CD14-positive monocyte (primary cell): ENCODE data around the gene KCNIP3. TPM values are rescaled to one million over a fixed set of nuclear protein-coding genes. Genes with fewer than 3 reads are reported as not detected.

Experiments used
- DNase-seq, 3 donors: peaks; one replicate each; pipeline ENCODE4 v3.0.0-alpha.2; 2011 to 2022
- H2AFZ ChIP-seq: 2 replicates; pipeline ENCODE4 v1.6.0; 2012; ENCODE audit warnings: mild to moderate bottlenecking, low read depth, low read length, inconsistent platforms; ENCODE audit not compliant: insufficient read depth, poor library complexity, severe bottlenecking
- H3K27ac ChIP-seq, 2 donors: 1 replicate in 1 of 2; 2 replicates in 1 of 2; pipeline ENCODE4 v1.5.1; 2012 to 2013; ENCODE audit warnings: low read length in 2 of 2, control low read depth in 1 of 2, inconsistent platforms in 1 of 2, low read depth in 1 of 2, mild to moderate bottlenecking in 1 of 2
- H3K27me3 ChIP-seq, 2 donors: one replicate each; pipeline versions ENCODE4 v1.6.0 to v1.6.1; 2011 to 2013; ENCODE audit warnings: low read length in 2 of 2; ENCODE audit not compliant: control insufficient read depth in 2 of 2, insufficient read depth in 2 of 2
- H3K36me3 ChIP-seq, 2 donors: replicated peaks in 1 of 2; 1 replicate in 1 of 2; 2 replicates in 1 of 2; pipeline versions ENCODE4 v1.5.1 to v1.6.1; 2012 to 2013; ENCODE audit warnings: low read length in 2 of 2, control low read depth in 1 of 2, inconsistent platforms in 1 of 2, mild to moderate bottlenecking in 1 of 2; ENCODE audit not compliant: insufficient read depth in 2 of 2, control insufficient read depth in 1 of 2
- H3K4me1 ChIP-seq, 2 donors: 1 replicate in 1 of 2; 2 replicates in 1 of 2; pipeline versions ENCODE4 v1.5.1 to v1.6.1; 2012 to 2013; ENCODE audit warnings: low read length in 2 of 2, control low read depth in 1 of 2, inconsistent platforms in 1 of 2, mild to moderate bottlenecking in 1 of 2, moderate library complexity in 1 of 2; ENCODE audit not compliant: insufficient read depth in 2 of 2, control insufficient read depth in 1 of 2
- H3K4me2 ChIP-seq: replicated peaks from 2 replicates; pipeline ENCODE3; 2012; ENCODE audit warnings: low read length, moderate library complexity, mild to moderate bottlenecking; ENCODE audit not compliant: poor library complexity, severe bottlenecking; ENCODE audit errors: extremely low read depth
- H3K4me3 ChIP-seq, 3 experiments: fragments of 200-600 bp in 1 of 3; sonication (generic) in 1 of 3; replicated peaks in 1 of 3; 1 replicate in 2 of 3; 2 replicates in 1 of 3; pipeline ENCODE4 v1.5.1; 2011 to 2013; ENCODE audit warnings: low read length in 3 of 3, mild to moderate bottlenecking in 3 of 3, control low read depth in 2 of 3, low read depth in 2 of 3, inconsistent platforms in 1 of 3, moderate library complexity in 1 of 3
- H3K79me2 ChIP-seq: 2 replicates; pipeline ENCODE4 v1.6.0; 2012; ENCODE audit warnings: mild to moderate bottlenecking, control low read depth, inconsistent platforms, low read length, moderate library complexity; ENCODE audit not compliant: insufficient read depth
- H3K9ac ChIP-seq: 2 replicates; pipeline ENCODE4 v1.6.0; 2017; ENCODE audit warnings: low read length, mild to moderate bottlenecking; ENCODE audit not compliant: insufficient read depth, poor library complexity, severe bottlenecking
- H3K9me3 ChIP-seq, 2 donors: replicated peaks in 1 of 2; 1 replicate in 1 of 2; 2 replicates in 1 of 2; pipeline versions ENCODE4 v1.5.1 to v1.6.1; 2012 to 2013; ENCODE audit warnings: low read length in 2 of 2, control low read depth in 1 of 2; ENCODE audit not compliant: control insufficient read depth in 1 of 2, insufficient read depth in 1 of 2
- H4K20me1 ChIP-seq: 2 replicates; pipeline ENCODE4 v1.6.0; 2012; ENCODE audit warnings: mild to moderate bottlenecking, low read length, control low read depth, moderate library complexity; ENCODE audit not compliant: insufficient read depth
- H3K27ac Mint-ChIP-seq, 7 donors: one replicate each; pipeline ENCODE4 v1.8.0; 2020; ENCODE audit warnings: mild to moderate bottlenecking in 7 of 7, mixed read lengths in 7 of 7, moderate library complexity in 6 of 7, inconsistent platforms in 2 of 7
- H3K27me3 Mint-ChIP-seq, 3 donors: one replicate each; pipeline ENCODE4 v1.8.0; 2021 to 2022; ENCODE audit warnings: low read depth in 3 of 3, mild to moderate bottlenecking in 3 of 3, mixed read lengths in 3 of 3, moderate library complexity in 3 of 3, inconsistent platforms in 1 of 3
- H3K36me3 Mint-ChIP-seq, 2 donors: one replicate each; pipeline ENCODE4 v1.8.0; 2020; ENCODE audit warnings: mixed read lengths in 2 of 2, inconsistent platforms in 1 of 2, mild to moderate bottlenecking in 1 of 2
- H3K4me1 Mint-ChIP-seq: one replicate; pipeline ENCODE4 v1.8.0; 2020; ENCODE audit warnings: mild to moderate bottlenecking, mixed read lengths
- H3K4me3 Mint-ChIP-seq, 2 donors: one replicate each; pipeline ENCODE4 v1.8.0; 2020; ENCODE audit warnings: mild to moderate bottlenecking in 2 of 2, mixed read lengths in 2 of 2, moderate library complexity in 1 of 2
- H3K9me3 Mint-ChIP-seq, 7 donors: one replicate each; pipeline ENCODE4 v1.8.0; 2020 to 2022; ENCODE audit warnings: mixed read lengths in 7 of 7, mild to moderate bottlenecking in 6 of 7, moderate library complexity in 6 of 7, inconsistent platforms in 2 of 7
- WGBS: methylation state at CpG from one replicate; pipeline ENCODE4 v1.1.5; 2013; ENCODE audit warnings: missing lambda C conversion rate; ENCODE audit not compliant: insufficient coverage; 5-methylcytosine and 5-hydroxymethylcytosine counted together
- intact Hi-C, 2 donors: fragments of 100-400 bp; cut with micrococcal nuclease; formaldehyde crosslinking; loops; one replicate each; pipeline versions ENCODE4 v1.15.0 to v1.15.1; 2023
- polyA plus RNA-seq, 3 donors: library from polyadenylated mRNA; depleted of rRNA in 1 of 3; unstranded in 2 of 3; stranded (reverse) in 1 of 3; fragments of 300-500 nt in 2 of 3; fragments of >200 nt in 1 of 3; fragmentation: Illumina TruSeq in 2 of 3; gene quantifications; 1 replicate in 2 of 3; 2 replicates in 1 of 3; pipeline ENCODE4 v1.2.3, GENCODE V29; 2012 to 2021
- TF ChIP-seq, protein P1 (sequence below): fragments of 200-600 bp; IDR thresholded peaks from one replicate; pipeline ENCODE4 v1.8.0; 2022; ENCODE audit warnings: antibody characterized with exemption, mild to moderate bottlenecking

The KCNIP3 gene
- polyA plus RNA-seq, 3 donors, result not detected

DNA sequence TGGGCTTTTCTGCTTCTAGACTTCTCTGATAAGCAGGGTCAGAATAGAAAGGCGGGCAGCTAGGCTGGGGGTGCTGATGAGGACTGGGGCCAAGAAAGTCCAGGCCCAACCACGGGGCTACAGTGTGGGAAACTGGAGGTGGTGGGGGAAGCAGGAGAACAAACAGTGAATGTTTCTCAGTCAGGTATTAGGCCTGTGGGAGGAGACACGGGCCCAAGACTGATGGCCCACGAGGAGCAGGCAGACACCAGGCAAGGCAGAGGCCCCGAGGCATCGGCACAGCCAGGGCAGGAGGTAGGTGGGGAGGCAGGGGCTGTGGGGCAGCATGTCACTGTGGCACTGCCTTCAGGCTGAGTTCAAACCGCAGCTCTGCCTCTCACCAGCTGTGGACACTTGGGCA lies 40.7 kb downstream of the KCNIP3 start:
- Histone ChIP-seq H3K9me3 (no peaks in the 10 kb centered on the region), H3K4me1 (no peaks in the 10 kb centered on the region), H3K4me3 (no peak overlapping the region), H3K79me2 (no peaks in the 10 kb centered on the region), H3K27ac (no peak overlapping the region), H3K4me2 (no peak overlapping the region), H2AFZ (no peak overlapping the region), H4K20me1 (no peaks in the 10 kb centered on the region), H3K36me3 (no peaks in the 10 kb centered on the region), H3K27me3 (peaks cover 0 to 1% of the 10 kb centered on the region in 2 donors), H3K9ac (no peak overlapping the region)
- Mint-ChIP-seq H3K27ac (no peak overlapping the region), H3K27me3 (peaks cover 0 to 8% (median 7%) of the 10 kb centered on the region in 3 donors), H3K4me3 (peak overlapping the region in 1 of 2 donors; percentile 32), H3K36me3 (no peaks in the 10 kb centered on the region), H3K4me1 (no peaks in the 10 kb centered on the region), H3K9me3 (peaks cover 0 to 5% (median 0%) of the 10 kb centered on the region in 7 donors)
- TF ChIP-seq, protein P1, sequence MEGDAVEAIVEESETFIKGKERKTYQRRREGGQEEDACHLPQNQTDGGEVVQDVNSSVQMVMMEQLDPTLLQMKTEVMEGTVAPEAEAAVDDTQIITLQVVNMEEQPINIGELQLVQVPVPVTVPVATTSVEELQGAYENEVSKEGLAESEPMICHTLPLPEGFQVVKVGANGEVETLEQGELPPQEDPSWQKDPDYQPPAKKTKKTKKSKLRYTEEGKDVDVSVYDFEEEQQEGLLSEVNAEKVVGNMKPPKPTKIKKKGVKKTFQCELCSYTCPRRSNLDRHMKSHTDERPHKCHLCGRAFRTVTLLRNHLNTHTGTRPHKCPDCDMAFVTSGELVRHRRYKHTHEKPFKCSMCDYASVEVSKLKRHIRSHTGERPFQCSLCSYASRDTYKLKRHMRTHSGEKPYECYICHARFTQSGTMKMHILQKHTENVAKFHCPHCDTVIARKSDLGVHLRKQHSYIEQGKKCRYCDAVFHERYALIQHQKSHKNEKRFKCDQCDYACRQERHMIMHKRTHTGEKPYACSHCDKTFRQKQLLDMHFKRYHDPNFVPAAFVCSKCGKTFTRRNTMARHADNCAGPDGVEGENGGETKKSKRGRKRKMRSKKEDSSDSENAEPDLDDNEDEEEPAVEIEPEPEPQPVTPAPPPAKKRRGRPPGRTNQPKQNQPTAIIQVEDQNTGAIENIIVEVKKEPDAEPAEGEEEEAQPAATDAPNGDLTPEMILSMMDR, result no peak
- 89% methylated on average over 7 of the region's 7 CpGs for WGBS
- intact Hi-C loops, result no loop called here
- DNase-seq, result no peak

GRCh38 chr2:95342556-95343320 lies 45.6 kb downstream of the KCNIP3 start:
- intact Hi-C loops, result no loop called here
- Histone ChIP-seq H3K36me3 (no peaks in the 10 kb centered on the region), H3K27ac (no peak overlapping the region), H4K20me1 (no peaks in the 10 kb centered on the region), H3K4me1 (peaks cover 8 to 12% of the 10 kb centered on the region in 2 donors), H2AFZ (no peak overlapping the region), H3K9ac (no peak overlapping the region), H3K79me2 (no peaks in the 10 kb centered on the region), H3K27me3 (peaks cover 8 to 31% of the 10 kb centered on the region in 2 donors), H3K9me3 (no peaks in the 10 kb centered on the region), H3K4me3 (no peak overlapping the region), H3K4me2 (no peak overlapping the region)
- Mint-ChIP-seq H3K4me1 (peaks cover 6% of the 10 kb centered on the region), H3K27ac (no peak overlapping the region), H3K27me3 (peaks cover 32 to 47% (median 36%) of the 10 kb centered on the region in 3 donors), H3K4me3 (no peak overlapping the region), H3K36me3 (no peaks in the 10 kb centered on the region), H3K9me3 (peaks cover 0 to 7% (median 1%) of the 10 kb centered on the region in 7 donors)
- TF ChIP-seq, protein P1, result no peak
- no peak for DNase-seq
- WGBS, result 92% methylated on average over 12 of the region's 12 CpGs
